ENCODE results near the gene EOLA1. TPM values are rescaled to one million over a fixed set of nuclear protein-coding genes. Genes with fewer than 3 reads are reported as not detected.
"Not testable (repeated sequence)": the region's sequence is repeated elsewhere in the genome, so short reads cannot be mapped to it uniquely, and the experiment has no call there.

EOLA1 gene
- total and polyA plus RNA-seq, 7 donors, result 23.9 to 36.6 (median 24.8) TPM

GRCh38 chrX:149550454-149550853, 9.6 kb downstream of the EOLA1 start:
- ATAC-seq; H3K27me3 ChIP-seq (ENCODE audit: insufficient read depth in 3 of 3, low read length in 2 of 3); H3K27ac ChIP-seq; H3K36me3 ChIP-seq (ENCODE audit: insufficient read depth in 1 of 2, low read depth in 1 of 2); H3K9me3 ChIP-seq; H3K4me3 ChIP-seq; H3K4me1 ChIP-seq; intact Hi-C loops (cut with DNase I); DNase-seq: not testable (repeated sequence)
- 73 to 100% methylated on average over 1 of the region's 1 CpG; no CpG with 5 or more reads in 1 of the 3 donors for WGBS, 3 donors

DNA sequence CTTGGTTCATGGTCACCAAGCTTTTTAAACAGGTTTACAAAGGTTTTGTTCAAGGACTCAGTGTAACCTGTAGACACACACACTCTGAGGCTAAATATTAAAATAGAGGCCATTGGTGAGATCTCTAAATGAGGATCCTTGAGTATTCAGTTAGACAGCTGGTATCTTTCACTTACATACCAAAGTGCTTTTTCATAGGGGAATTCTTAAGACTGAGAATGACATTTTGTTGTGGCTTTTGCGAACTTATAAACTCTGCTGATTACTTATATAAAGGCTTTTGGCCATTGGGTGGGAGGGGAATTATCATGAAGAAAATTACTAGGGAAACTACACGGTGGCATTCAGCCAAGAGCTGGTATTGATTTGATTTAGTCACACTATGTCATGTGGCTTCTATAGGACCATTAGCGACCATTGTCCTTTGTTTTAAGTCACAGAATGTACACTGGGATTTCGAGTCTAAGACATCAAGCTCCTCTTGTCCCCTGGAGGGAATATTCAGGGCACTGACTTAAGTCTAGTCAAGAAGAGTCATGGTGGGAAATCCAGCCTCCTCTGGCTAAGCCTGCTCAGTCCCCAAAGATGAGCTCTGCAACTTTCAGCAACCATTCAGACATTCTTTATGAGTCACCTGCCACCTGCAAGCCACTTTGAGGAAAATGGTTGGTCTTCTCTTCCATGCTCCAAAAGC, 10.6 kb downstream of the EOLA1 start:
- WGBS, 3 donors, result no CpG with 5 or more reads among the region's 4 CpGs
- H3K4me3 ChIP-seq; DNase-seq; H3K36me3 ChIP-seq (ENCODE audit: insufficient read depth in 1 of 2, low read depth in 1 of 2); H3K27ac ChIP-seq; H3K27me3 ChIP-seq (ENCODE audit: insufficient read depth in 3 of 3, low read length in 2 of 3); intact Hi-C loops (cut with DNase I); ATAC-seq; H3K9me3 ChIP-seq; H3K4me1 ChIP-seq: not testable (repeated sequence)

GRCh38 chrX:149551939-149552248, 11.1 kb downstream of the EOLA1 start:
- H3K27ac ChIP-seq; intact Hi-C loops (cut with DNase I); ATAC-seq; H3K4me3 ChIP-seq; H3K27me3 ChIP-seq (ENCODE audit: insufficient read depth in 3 of 3, low read length in 2 of 3); H3K4me1 ChIP-seq; DNase-seq; H3K9me3 ChIP-seq; H3K36me3 ChIP-seq (ENCODE audit: insufficient read depth in 1 of 2, low read depth in 1 of 2): not testable (repeated sequence)
- WGBS, 3 donors, result 90 to 100% methylated on average over 2 of the region's 6 CpGs; no CpG with 5 or more reads in 1 of the 3 donors

DNA sequence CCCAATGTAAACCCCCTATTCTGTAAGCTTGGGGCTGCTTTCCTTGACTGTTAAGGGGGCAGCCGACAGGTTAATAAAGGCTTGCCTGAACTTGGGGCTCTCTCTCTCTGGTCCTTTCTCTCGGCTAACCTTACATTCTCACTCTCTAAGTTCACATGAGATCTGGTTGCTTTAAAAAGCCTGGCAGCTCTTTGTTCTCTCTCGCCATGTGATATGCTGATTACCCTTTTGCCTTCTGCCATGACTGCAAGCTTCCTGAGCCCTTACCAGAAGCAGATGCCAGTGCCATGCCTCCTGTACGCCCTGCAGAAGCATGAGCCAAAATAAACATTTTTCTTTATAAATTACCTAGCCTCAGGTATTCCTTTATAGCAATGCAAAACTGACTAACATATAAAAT, 14.4 kb downstream of the EOLA1 start:
- no CpG with 5 or more reads among the region's 4 CpGs for WGBS, 3 donors
- H3K4me1 ChIP-seq; ATAC-seq; H3K36me3 ChIP-seq (ENCODE audit: insufficient read depth in 1 of 2, low read depth in 1 of 2); intact Hi-C loops (cut with DNase I); H3K27me3 ChIP-seq (ENCODE audit: insufficient read depth in 3 of 3, low read length in 2 of 3); DNase-seq; H3K4me3 ChIP-seq; H3K9me3 ChIP-seq; H3K27ac ChIP-seq: not testable (repeated sequence)

- intact Hi-C loops (cut with DNase I), result no loop called here
Measured at GRCh38 chrX:149563359-149563758, 22.5 kb downstream of the EOLA1 start.

GRCh38 chrX:149567621-149568417, 27.0 kb downstream of the EOLA1 start:
- Histone ChIP-seq H3K4me1 (no peaks in the 10 kb centered on the region), H3K36me3 (ENCODE audit: insufficient read depth in 1 of 2, low read depth in 1 of 2) (no peaks in the 10 kb centered on the region), H3K4me3 (no peak overlapping the region), H3K27me3 (ENCODE audit: insufficient read depth in 3 of 3, low read length in 2 of 3) (no peaks in the 10 kb centered on the region), H3K9me3 (no peaks in the 10 kb centered on the region), H3K27ac (no peak overlapping the region)
- no peak for DNase-seq
- intact Hi-C loops (cut with DNase I), result no loop called here
- 74% methylated on average over 7 of the region's 7 CpGs; no CpG with 5 or more reads in 1 of the 3 donors for WGBS, 3 donors
- ATAC-seq, result no peak
- TF ChIP-seq, protein P1, sequence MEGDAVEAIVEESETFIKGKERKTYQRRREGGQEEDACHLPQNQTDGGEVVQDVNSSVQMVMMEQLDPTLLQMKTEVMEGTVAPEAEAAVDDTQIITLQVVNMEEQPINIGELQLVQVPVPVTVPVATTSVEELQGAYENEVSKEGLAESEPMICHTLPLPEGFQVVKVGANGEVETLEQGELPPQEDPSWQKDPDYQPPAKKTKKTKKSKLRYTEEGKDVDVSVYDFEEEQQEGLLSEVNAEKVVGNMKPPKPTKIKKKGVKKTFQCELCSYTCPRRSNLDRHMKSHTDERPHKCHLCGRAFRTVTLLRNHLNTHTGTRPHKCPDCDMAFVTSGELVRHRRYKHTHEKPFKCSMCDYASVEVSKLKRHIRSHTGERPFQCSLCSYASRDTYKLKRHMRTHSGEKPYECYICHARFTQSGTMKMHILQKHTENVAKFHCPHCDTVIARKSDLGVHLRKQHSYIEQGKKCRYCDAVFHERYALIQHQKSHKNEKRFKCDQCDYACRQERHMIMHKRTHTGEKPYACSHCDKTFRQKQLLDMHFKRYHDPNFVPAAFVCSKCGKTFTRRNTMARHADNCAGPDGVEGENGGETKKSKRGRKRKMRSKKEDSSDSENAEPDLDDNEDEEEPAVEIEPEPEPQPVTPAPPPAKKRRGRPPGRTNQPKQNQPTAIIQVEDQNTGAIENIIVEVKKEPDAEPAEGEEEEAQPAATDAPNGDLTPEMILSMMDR (IDR thresholded peaks at IDR 0.05), result no peak

More at GRCh38 chrX:149563359-149563758, 22.5 kb downstream of the EOLA1 start:
- Histone ChIP-seq H3K36me3 (ENCODE audit: insufficient read depth in 1 of 2, low read depth in 1 of 2) (no peaks in the 10 kb centered on the region), H3K27ac (no peak overlapping the region), H3K9me3 (no peaks in the 10 kb centered on the region), H3K27me3 (ENCODE audit: insufficient read depth in 3 of 3, low read length in 2 of 3) (no peaks in the 10 kb centered on the region), H3K4me3 (no peak overlapping the region), H3K4me1 (no peaks in the 10 kb centered on the region)
- ATAC-seq (no peak), DNase-seq (no peak)
- WGBS, 3 donors, result 86 to 93% methylated on average over 4 of the region's 4 CpGs; no CpG with 5 or more reads in 1 of the 3 donors
- TF ChIP-seq, protein P1 (IDR thresholded peaks at IDR 0.05), result no peak

Data from psoas muscle (tissue), 8 donors.